Smooth muscle cell (in vitro differentiated cells): ENCODE results near the gene SPATA12. TPM values are rescaled to one million over a fixed set of nuclear protein-coding genes. Genes with fewer than 3 reads are reported as not detected.

Experiments used
- DNase-seq: peaks from one replicate; lab custom pipeline; 2025; ENCODE audit not compliant: unreplicated experiment; lab: John Stamatoyannopoulos, UW
- H2AFZ ChIP-seq: fragments of 200-600 bp; sonication (generic); 2 replicates; pipeline ENCODE4 v1.6.0; 2016; ENCODE audit warnings: antibody characterized with exemption, low read depth, mild to moderate bottlenecking
- H3F3A ChIP-seq: fragments of 200-600 bp; sonication (generic); 2 replicates; pipeline ENCODE4 v1.6.0; 2017; ENCODE audit warnings: antibody characterized with exemption, low read depth
- H3K27ac ChIP-seq: fragments of 200-600 bp; sonication (generic); 2 replicates; pipeline ENCODE4 v1.5.1; 2016; ENCODE audit warnings: low read depth, mild to moderate bottlenecking
- H3K27me3 ChIP-seq: fragments of 200-600 bp; sonication (generic); 2 replicates; pipeline ENCODE4 v1.6.1; 2016; ENCODE audit warnings: low read depth, mild to moderate bottlenecking
- H3K36me3 ChIP-seq: fragments of 200-600 bp; sonication (generic); 2 replicates; pipeline ENCODE4 v1.5.1; 2016; ENCODE audit warnings: low read depth
- H3K4me1 ChIP-seq: fragments of 200-600 bp; sonication (generic); 2 replicates; pipeline ENCODE4 v1.5.1; 2016; ENCODE audit warnings: low read depth
- H3K4me2 ChIP-seq: fragments of 200-600 bp; sonication (generic); 2 replicates; pipeline ENCODE4 v1.6.0; 2016; ENCODE audit warnings: mild to moderate bottlenecking
- H3K4me3 ChIP-seq: fragments of 200-600 bp; sonication (generic); 2 replicates; pipeline ENCODE4 v1.5.1; 2016; ENCODE audit warnings: mild to moderate bottlenecking
- H3K79me2 ChIP-seq: fragments of 200-600 bp; sonication (generic); 2 replicates; pipeline ENCODE4 v1.6.0; 2016; ENCODE audit warnings: low read depth, mild to moderate bottlenecking
- H3K9ac ChIP-seq: fragments of 200-600 bp; sonication (generic); 2 replicates; pipeline ENCODE4 v1.6.0; 2016; ENCODE audit warnings: low read depth
- H3K9me3 ChIP-seq: fragments of 200-600 bp; sonication (generic); replicated peaks from 2 replicates; pipeline ENCODE4 v1.5.1; 2016; ENCODE audit warnings: low read depth
- H4K20me1 ChIP-seq: fragments of 200-600 bp; sonication (generic); 2 replicates; pipeline ENCODE4 v1.6.0; 2016; ENCODE audit warnings: low read depth
- CTCF ChIP-seq: fragments of 200-600 bp; sonication (generic); IDR thresholded peaks from 2 replicates; pipeline ENCODE4 v1.5.1; 2017; ENCODE audit warnings: borderline replicate concordance, mild to moderate bottlenecking, antibody characterized with exemption; ENCODE audit not compliant: insufficient read depth, poor library complexity, severe bottlenecking
- WGBS: methylation state at CpG from one replicate; pipeline ENCODE4 v1.1.7; 2016; ENCODE audit warnings: low lambda C conversion rate; 5-methylcytosine and 5-hydroxymethylcytosine counted together
- polyA plus RNA-seq: library from polyadenylated mRNA; unstranded; fragments of >200 nt; fragmentation: Nextera tagmentation; extraction: Ambion mirVana; gene quantifications from 2 replicates; pipeline ENCODE4 v1.2.1, GENCODE V29; 2016
- total RNA-seq: library from RNA; depleted of rRNA; stranded (reverse); fragments of >200 nt; gene quantifications from 2 replicates; pipeline ENCODE4 v1.2.3, GENCODE V29; 2014

Gene SPATA12
- total and polyA plus RNA-seq, 2 experiments from 2014 or later, result not detected

- no peak overlapping the region for H3K4me3 ChIP-seq
- no peaks in the 10 kb centered on the region for H3K79me2 ChIP-seq
- H2AFZ ChIP-seq, result no peak overlapping the region
- TF ChIP-seq CTCF, result no peak
- H4K20me1 ChIP-seq, result no peaks in the 10 kb centered on the region
- peaks cover 12% of the 10 kb centered on the region for H3K4me1 ChIP-seq
- no peaks in the 10 kb centered on the region for H3K36me3 ChIP-seq
- no peak for DNase-seq
- H3F3A ChIP-seq, result peaks cover 9% of the 10 kb centered on the region
- no peak overlapping the region for H3K9ac ChIP-seq
- no peak overlapping the region for H3K27ac ChIP-seq
- H3K27me3 ChIP-seq, result no peaks in the 10 kb centered on the region
- H3K4me2 ChIP-seq, result no peak overlapping the region
- 89% methylated on average over 2 of the region's 2 CpGs for WGBS
- H3K9me3 ChIP-seq, result no peaks in the 10 kb centered on the region
These were observed 4.1 kb downstream of the SPATA12 start for GRCh38 chr3:57064572-57064971.

- peaks cover 5% of the 10 kb centered on the region for H3K4me1 ChIP-seq
- 61% methylated on average over 3 of the region's 3 CpGs for WGBS
- DNase-seq, result no peak
These were observed 5.1 kb downstream of the SPATA12 start for GRCh38 chr3:57065588-57065987.

GRCh38 chr3:57066471-57066870 lies 6.0 kb downstream of the SPATA12 start:
- Histone ChIP-seq H3K4me2 (no peak overlapping the region), H2AFZ (no peak overlapping the region), H3K36me3 (no peaks in the 10 kb centered on the region), H3K9ac (no peak overlapping the region), H3K4me1 (no peaks in the 10 kb centered on the region), H3K9me3 (no peaks in the 10 kb centered on the region), H3F3A (peaks cover 2% of the 10 kb centered on the region), H3K4me3 (no peak overlapping the region), H3K79me2 (no peaks in the 10 kb centered on the region), H3K27me3 (no peaks in the 10 kb centered on the region), H4K20me1 (no peaks in the 10 kb centered on the region), H3K27ac (no peak overlapping the region)
- no peak for TF ChIP-seq CTCF
- DNase-seq, result no peak
- 94% methylated on average over 6 of the region's 6 CpGs for WGBS

More at GRCh38 chr3:57065588-57065987, 5.1 kb downstream of the SPATA12 start:
- H3K9me3 ChIP-seq, result no peaks in the 10 kb centered on the region
- H3K27ac ChIP-seq, result no peak overlapping the region
- no peaks in the 10 kb centered on the region for H3K27me3 ChIP-seq
- H3K9ac ChIP-seq, result no peak overlapping the region
- H3K4me2 ChIP-seq, result no peak overlapping the region
- no peak for TF ChIP-seq CTCF
- H3K36me3 ChIP-seq, result no peaks in the 10 kb centered on the region
- H3F3A ChIP-seq, result peaks cover 9% of the 10 kb centered on the region
- no peak overlapping the region for H3K4me3 ChIP-seq
- no peak overlapping the region for H2AFZ ChIP-seq
- no peaks in the 10 kb centered on the region for H4K20me1 ChIP-seq
- H3K79me2 ChIP-seq, result no peaks in the 10 kb centered on the region

- no peak for TF ChIP-seq CTCF
- no peaks in the 10 kb centered on the region for H3K4me1 ChIP-seq
- no peaks in the 10 kb centered on the region for H3K9me3 ChIP-seq
- WGBS, result 54% methylated on average over 11 of the region's 11 CpGs
- no peaks in the 10 kb centered on the region for H3K79me2 ChIP-seq
- peak; percentile 3 for DNase-seq
- H3K27ac ChIP-seq, result peak overlapping the region; percentile 30
- H3F3A ChIP-seq, result no peaks in the 10 kb centered on the region
- no peak overlapping the region for H3K4me3 ChIP-seq
- no peaks in the 10 kb centered on the region for H3K27me3 ChIP-seq
- no peaks in the 10 kb centered on the region for H4K20me1 ChIP-seq
- no peak overlapping the region for H3K9ac ChIP-seq
- no peak overlapping the region for H3K4me2 ChIP-seq
- H3K36me3 ChIP-seq, result no peaks in the 10 kb centered on the region
- H2AFZ ChIP-seq, result no peak overlapping the region
These were observed 8.1 kb downstream of the SPATA12 start for GRCh38 chr3:57068437-57069089.
